ENCODE results near the gene ROR1.

- no peak for TF ChIP-seq MAX (IDR thresholded peaks at IDR 0.05; ENCODE audit: low read depth, low read length)
- no peak for TF ChIP-seq CTCF (IDR thresholded peaks at IDR 0.05; ENCODE audit: low read depth, low read length)
Measured at GRCh38 chr1:64196074-64196870, 422.5 kb downstream of the ROR1 start.
